Measurements from ENCODE around the gene ABTB1. TPM values are rescaled to one million over a fixed set of nuclear protein-coding genes. Genes with fewer than 3 reads are reported as not detected.

The ABTB1 gene
- total and polyA plus RNA-seq, 4 donors: 9.7 to 14.1 (median 10.9) TPM

GRCh38 chr3:127676456-127676855 lies 3.7 kb downstream of the ABTB1 start:
- Histone ChIP-seq H3K27me3 (ENCODE audit: control insufficient read depth in 4 of 4, insufficient read depth in 4 of 4, low read length in 3 of 4) (no peaks in the 10 kb centered on the region), H3K4me3 (ENCODE audit: low read depth in 1 of 3, low read length in 3 of 3) (no peak overlapping the region), H3K9me3 (ENCODE audit: control insufficient read depth in 4 of 4, low read length in 3 of 4) (no peaks in the 10 kb centered on the region), H3K9ac (ENCODE audit: low read depth in 1 of 2, low read length in 2 of 2) (no peak overlapping the region), H3K27ac (ENCODE audit: low read depth in 1 of 2, low read length in 2 of 2) (no peak overlapping the region), H3K4me1 (ENCODE audit: control insufficient read depth in 4 of 4, insufficient read depth in 4 of 4, low read length in 3 of 4) (peaks cover 5 to 14% (median 8%) of the 10 kb centered on the region in 4 donors), H3K36me3 (ENCODE audit: control insufficient read depth in 4 of 4, insufficient read depth in 3 of 4, low read depth in 1 of 4, low read length in 3 of 4) (peaks cover 0 to 20% (median 4%) of the 10 kb centered on the region in 4 donors)
- TF ChIP-seq YY1 (IDR thresholded peaks at IDR 0.05) (no peak), FOXA2 (IDR thresholded peaks at IDR 0.05) (no peak), ZBTB33 (IDR thresholded peaks at IDR 0.05) (no peak), EGR1 (IDR thresholded peaks at IDR 0.05; ENCODE audit: low read depth in 2 of 2) (no peak), MAX (IDR thresholded peaks at IDR 0.05) (no peak), SP1 (IDR thresholded peaks at IDR 0.05) (no peak)
- TF ChIP-seq, protein P1, sequence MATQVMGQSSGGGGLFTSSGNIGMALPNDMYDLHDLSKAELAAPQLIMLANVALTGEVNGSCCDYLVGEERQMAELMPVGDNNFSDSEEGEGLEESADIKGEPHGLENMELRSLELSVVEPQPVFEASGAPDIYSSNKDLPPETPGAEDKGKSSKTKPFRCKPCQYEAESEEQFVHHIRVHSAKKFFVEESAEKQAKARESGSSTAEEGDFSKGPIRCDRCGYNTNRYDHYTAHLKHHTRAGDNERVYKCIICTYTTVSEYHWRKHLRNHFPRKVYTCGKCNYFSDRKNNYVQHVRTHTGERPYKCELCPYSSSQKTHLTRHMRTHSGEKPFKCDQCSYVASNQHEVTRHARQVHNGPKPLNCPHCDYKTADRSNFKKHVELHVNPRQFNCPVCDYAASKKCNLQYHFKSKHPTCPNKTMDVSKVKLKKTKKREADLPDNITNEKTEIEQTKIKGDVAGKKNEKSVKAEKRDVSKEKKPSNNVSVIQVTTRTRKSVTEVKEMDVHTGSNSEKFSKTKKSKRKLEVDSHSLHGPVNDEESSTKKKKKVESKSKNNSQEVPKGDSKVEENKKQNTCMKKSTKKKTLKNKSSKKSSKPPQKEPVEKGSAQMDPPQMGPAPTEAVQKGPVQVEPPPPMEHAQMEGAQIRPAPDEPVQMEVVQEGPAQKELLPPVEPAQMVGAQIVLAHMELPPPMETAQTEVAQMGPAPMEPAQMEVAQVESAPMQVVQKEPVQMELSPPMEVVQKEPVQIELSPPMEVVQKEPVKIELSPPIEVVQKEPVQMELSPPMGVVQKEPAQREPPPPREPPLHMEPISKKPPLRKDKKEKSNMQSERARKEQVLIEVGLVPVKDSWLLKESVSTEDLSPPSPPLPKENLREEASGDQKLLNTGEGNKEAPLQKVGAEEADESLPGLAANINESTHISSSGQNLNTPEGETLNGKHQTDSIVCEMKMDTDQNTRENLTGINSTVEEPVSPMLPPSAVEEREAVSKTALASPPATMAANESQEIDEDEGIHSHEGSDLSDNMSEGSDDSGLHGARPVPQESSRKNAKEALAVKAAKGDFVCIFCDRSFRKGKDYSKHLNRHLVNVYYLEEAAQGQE (IDR thresholded peaks at IDR 0.05): no peak
- 86% methylated on average over 4 of the region's 4 CpGs for WGBS
- no peak for DNase-seq (ENCODE audit: low spot score)

DNA sequence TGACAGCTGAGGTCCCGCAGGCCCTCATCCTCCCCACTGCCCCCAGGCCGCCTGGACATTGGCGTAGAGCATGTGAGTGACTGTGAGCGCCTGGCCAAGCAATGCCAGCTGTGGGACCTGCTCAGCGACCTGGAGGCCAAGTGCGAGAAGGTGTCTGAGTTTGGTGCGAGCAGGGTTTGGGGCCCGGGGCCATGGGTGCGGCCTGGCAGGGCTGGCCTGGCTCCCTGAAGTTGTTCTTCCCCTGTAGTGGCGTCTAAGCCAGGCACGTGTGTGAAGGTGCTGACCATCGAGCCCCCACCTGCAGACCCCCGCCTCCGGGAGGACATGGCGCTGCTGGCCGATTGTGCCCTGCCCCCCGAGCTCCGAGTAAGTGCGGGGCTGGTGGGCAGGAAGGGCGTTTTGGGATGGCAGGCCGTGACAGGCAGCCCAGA lies 4.2 kb downstream of the ABTB1 start:
- Histone ChIP-seq H3K27me3 (ENCODE audit: control insufficient read depth in 4 of 4, insufficient read depth in 4 of 4, low read length in 3 of 4) (no peaks in the 10 kb centered on the region), H3K9me3 (ENCODE audit: control insufficient read depth in 4 of 4, low read length in 3 of 4) (no peaks in the 10 kb centered on the region), H3K4me3 (ENCODE audit: low read depth in 1 of 3, low read length in 3 of 3) (no peak overlapping the region), H3K36me3 (ENCODE audit: control insufficient read depth in 4 of 4, insufficient read depth in 3 of 4, low read depth in 1 of 4, low read length in 3 of 4) (peaks cover 0 to 20% (median 4%) of the 10 kb centered on the region in 4 donors), H3K27ac (ENCODE audit: low read depth in 1 of 2, low read length in 2 of 2) (no peak overlapping the region), H3K4me1 (ENCODE audit: control insufficient read depth in 4 of 4, insufficient read depth in 4 of 4, low read length in 3 of 4) (peaks cover 5 to 12% (median 6%) of the 10 kb centered on the region in 4 donors), H3K9ac (ENCODE audit: low read depth in 1 of 2, low read length in 2 of 2) (no peak overlapping the region)
- TF ChIP-seq HNF4A (conservative IDR thresholded peaks at IDR 0.05) (no peak), JUND (IDR thresholded peaks at IDR 0.05) (no peak), ATF3 (IDR thresholded peaks at IDR 0.05) (no peak), GABPA (IDR thresholded peaks at IDR 0.05 in 1 of 2, conservative IDR thresholded peaks at IDR 0.05 in 1 of 2) (no peak), FOXA2 (IDR thresholded peaks at IDR 0.05) (no peak), RXRA (IDR thresholded peaks at IDR 0.05) (no peak), FOXA1 (IDR thresholded peaks at IDR 0.05) (no peak), TAF1 (conservative IDR thresholded peaks at IDR 0.05) (no peak)
- no peak for DNase-seq (ENCODE audit: low spot score)
- 95% methylated on average over 21 of the region's 21 CpGs for WGBS

Measured in liver (tissue), 9 donors.